Breast epithelium (tissue), 3 donors: Measurements from ENCODE around the gene GNL1.
"Not testable (repeated sequence)": the region's sequence is repeated elsewhere in the genome, so short reads cannot be mapped to it uniquely, and the experiment has no call there.

Experiments used
- CTCF ChIP-seq, 3 donors: fragments of 450-650 bp; IDR thresholded peaks; one replicate each; pipeline ENCODE4 v1.5.1; 2016 to 2017; ENCODE audit warnings: antibody characterized with exemption in 3 of 3, mild to moderate bottlenecking in 3 of 3, moderate library complexity in 3 of 3
- POLR2A ChIP-seq: fragments of 450-650 bp; IDR thresholded peaks from one replicate; pipeline ENCODE4 v1.6.1; 2016; ENCODE audit warnings: antibody characterized with exemption, mild to moderate bottlenecking, moderate library complexity
- POLR2AphosphoS5 ChIP-seq, 3 donors: sonication (generic); formaldehyde crosslinking; IDR thresholded peaks; one replicate each; pipeline ENCODE4 v1.6.1; 2017; ENCODE audit warnings: antibody characterized with exemption in 3 of 3

GRCh38 chr6:30498705-30499104 is 57.6 kb downstream of the GNL1 start:
- not testable (repeated sequence) for TF ChIP-seq CTCF (IDR thresholded peaks at IDR 0.05); POLR2A; POLR2AphosphoS5 (IDR thresholded peaks at IDR 0.05)
